GM21619 (cell line): Measurements from ENCODE around the gene STX1A.
"Not testable (repeated sequence)": the region's sequence is repeated elsewhere in the genome, so short reads cannot be mapped to it uniquely, and the experiment has no call there.

Experiments used
- ATAC-seq: cut with Tn5 transposase; IDR thresholded peaks from one replicate; pipeline ENCODE4 v1.9.1; 2021; ENCODE audit not compliant: unreplicated experiment

STX1A gene

DNA sequence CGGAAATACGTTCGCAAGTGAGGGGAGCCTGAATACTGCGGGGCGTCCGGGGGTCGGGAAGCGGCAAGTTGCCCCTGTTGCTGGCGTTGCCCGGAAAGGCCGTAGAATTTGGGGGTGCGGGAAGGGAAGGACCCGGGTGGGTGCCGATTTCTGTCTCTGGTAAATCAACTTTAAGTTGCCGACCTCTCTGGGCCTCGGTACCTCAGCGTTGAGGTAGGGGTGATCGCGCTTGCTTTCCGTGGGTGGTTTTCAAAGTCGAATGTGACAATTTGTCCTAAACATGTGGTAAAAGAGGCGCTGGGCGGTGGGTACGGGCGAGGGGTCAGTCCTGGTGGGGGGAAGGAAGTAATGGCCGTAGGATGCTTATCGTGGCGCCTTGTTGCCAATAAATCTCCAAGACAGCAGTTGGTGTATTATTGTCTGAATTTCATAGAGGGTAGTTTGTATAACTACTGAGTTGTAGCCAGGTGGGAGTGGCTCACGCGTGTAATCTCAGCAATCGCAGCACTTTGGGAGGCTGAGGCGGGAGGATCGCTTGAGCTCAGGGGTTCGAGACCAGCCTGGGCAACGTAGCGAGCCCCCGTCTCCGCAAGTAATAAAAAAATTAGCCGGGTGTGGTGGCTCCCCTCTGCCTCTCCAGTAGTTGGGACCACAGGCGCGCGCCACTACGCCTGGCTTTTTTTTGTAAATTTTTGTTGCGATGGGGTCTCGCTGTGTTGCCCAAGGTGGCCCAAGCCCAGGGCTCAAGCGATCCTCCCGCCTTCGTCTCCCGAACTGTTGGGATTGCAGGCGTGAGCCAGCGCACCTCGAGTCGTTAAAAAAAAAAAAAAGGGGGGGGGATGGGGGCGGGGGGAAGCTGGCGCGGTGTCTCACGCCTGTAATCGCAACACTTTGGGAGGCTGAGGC is 35.4 kb downstream of the STX1A start:
- peak; percentile 14 for ATAC-seq

DNA sequence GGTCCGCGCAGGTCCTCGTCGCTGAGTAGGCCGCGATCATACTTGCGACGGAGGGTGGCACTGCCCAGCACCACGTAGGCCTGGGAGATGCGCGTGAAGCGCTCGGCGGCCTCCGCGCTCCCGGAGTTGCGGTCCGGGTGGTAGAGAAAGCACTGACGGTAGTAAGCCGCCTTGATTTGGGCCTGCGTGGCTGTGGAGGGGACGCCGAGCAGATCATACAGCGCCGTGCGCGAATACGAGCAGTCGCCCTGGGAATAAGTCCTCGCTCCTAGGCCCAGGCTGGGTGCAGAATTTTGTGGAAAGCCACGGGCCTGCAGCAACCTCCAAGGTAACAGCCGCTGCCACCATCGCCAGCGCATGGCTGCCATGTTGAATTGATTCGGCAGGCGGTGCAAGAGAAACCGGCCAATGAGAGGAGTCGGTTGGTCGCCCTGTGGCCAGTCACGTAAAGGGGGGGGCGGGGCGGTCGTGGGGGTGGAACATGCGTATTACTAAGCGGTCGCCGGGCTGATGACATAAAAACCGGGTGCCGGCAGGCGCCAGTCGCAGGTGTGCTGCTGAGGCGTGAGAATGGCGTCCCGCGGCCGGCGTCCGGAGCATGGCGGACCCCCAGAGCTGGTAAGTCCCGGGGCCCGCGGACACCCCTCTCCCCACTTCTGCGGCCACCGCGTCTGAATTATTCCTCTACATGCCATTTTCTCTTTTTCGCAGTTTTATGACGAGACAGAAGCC is 36.2 kb downstream of the STX1A start, which contains the start of the genes BUD23 and DNAJC30:
TSS of gene BUD23 (plus strand) at position 542 of the 732 bp plus-strand sequence. CDS start at position 571, 29 bp downstream.
TSS of gene DNAJC30 (minus strand) at position 398 of the 732 bp plus-strand sequence. CDS start at position 368, 30 bp downstream.
- ATAC-seq: peak; percentile 92

- no peak for ATAC-seq
These were observed 36.8 kb downstream of the STX1A start for GRCh38 chr7:73682745-73683055.

- ATAC-seq: no peak
These were observed 38.4 kb downstream of the STX1A start for GRCh38 chr7:73681031-73681430.

DNA sequence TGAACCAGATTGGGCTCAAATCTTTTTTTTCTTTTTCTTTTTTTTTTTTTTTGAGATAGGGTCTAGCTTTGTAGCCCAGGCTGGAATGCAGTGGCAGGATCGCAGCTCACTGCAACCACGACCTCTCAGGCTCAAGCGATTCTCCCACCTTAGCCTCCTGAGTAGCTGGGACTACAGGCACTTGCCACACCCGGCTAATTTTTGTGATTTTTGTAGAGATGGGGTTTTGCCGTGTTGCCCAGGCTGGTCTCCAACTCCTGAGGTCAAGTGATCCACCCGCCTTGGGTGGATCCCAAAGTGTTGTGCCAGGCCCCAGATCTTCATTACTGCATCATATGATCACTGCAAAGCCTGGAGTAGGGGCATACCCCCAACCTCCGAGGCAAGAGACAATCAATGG is 39.0 kb downstream of the STX1A start:
- no peak for ATAC-seq

- no peak for ATAC-seq
These were observed 39.8 kb downstream of the STX1A start for GRCh38 chr7:73679709-73680108.

- ATAC-seq: no peak
These were observed 40.6 kb downstream of the STX1A start for GRCh38 chr7:73678862-73679261.

GRCh38 chr7:73676062-73676461 is 43.4 kb downstream of the STX1A start:
- ATAC-seq: not testable (repeated sequence)

DNA sequence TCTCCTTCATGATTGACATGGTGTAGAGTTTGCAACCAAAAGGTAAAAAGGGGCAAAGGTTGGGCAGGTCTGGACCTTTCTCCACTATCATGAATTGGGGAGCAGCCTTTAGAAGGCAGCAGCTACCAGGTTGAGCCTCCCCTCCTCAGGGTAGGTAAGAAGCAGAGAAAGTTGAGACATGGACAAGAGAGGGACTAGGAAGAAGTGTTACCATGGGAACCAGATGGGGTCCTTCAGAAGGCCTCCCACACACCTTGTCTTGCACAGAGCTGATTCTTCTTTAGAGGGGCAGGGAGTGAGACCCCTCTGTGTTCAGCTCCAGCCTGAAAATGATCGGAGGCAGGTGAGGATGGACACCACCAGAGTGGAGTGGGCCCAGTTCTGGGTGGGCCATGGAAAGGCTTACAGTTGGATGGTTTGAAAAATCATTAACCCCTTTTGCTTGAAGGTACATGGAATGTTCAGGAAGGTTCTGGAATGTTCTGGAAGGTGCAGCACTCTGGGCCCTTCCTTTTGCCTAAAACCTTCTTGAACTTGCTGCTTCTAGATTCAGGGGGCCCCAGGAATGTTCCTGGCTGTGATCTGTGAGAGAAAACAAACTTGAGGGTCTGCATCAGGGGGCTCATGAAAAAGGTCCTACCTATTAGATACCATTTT is 44.9 kb downstream of the STX1A start:
- ATAC-seq: no peak

DNA sequence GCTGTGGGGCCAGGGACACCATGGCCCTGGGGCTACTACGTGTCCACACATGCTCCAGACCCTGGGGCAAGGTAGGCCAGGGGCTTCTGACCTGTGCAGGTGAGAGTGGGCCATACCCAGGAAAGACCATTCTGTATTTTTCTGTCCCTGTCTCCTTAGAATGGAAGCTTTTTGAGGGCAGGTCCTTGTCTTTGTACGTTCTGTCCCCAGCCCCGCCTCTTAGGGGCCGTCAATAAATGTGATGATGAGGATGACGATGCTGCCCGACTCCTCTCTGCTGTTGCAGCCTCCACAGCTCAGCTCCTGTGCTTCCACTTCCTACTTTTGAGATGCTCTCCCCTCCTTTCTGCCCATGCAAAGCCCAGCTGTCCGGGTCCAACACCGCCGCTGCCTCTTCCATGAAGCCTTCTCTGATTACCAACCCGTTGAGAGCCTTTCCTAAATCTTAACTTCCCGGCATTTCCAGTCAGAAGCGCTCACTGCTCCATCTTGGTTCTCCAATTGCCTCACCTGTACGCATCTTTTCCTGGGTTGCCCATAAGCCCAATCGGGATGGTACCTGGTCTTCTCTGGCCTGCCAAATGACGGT is 47.5 kb downstream of the STX1A start:
- ATAC-seq: no peak

GRCh38 chr7:73671322-73671661 is 48.2 kb downstream of the STX1A start:
- no peak for ATAC-seq

- no peak for ATAC-seq
These were observed 49.5 kb downstream of the STX1A start for GRCh38 chr7:73669858-73670385.

DNA sequence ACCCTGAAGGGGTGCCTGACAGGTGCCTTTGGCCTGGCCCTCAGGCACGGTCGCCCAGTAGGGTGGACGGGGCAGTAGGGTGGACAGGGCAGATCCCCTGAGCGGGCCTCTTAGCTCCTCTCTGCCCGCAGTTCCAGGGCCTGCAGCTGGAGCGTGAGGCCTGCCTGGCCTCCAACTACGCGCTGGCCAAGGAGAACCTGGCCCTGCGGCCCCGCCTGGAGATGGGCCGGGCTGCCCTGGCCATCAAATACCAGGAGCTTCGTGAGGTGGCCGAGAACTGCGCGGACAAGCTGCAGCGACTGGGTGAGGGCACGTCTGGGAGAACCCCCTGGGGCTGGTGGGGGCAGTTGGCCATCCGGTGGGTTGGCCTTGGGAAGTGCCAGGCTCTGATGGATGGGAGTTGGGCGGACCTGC is 50.2 kb downstream of the STX1A start:
- ATAC-seq: no peak

DNA sequence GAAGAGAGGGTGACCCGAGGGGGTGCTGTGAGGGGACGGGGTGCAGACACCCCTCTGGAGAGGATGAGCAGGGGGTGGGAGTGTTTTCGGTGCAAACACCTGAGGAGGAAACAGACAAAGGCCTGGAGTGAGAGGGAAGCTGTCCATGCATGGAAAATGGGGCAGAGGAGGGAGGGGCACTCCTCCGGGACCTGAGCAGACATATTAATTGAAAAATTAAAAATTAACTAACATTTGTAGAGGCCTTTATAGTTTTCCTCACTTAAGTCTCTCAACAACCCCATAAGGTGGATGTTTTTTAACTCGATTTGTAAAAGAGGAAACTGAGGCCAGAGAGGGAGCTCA is 50.6 kb downstream of the STX1A start:
- no peak for ATAC-seq

DNA sequence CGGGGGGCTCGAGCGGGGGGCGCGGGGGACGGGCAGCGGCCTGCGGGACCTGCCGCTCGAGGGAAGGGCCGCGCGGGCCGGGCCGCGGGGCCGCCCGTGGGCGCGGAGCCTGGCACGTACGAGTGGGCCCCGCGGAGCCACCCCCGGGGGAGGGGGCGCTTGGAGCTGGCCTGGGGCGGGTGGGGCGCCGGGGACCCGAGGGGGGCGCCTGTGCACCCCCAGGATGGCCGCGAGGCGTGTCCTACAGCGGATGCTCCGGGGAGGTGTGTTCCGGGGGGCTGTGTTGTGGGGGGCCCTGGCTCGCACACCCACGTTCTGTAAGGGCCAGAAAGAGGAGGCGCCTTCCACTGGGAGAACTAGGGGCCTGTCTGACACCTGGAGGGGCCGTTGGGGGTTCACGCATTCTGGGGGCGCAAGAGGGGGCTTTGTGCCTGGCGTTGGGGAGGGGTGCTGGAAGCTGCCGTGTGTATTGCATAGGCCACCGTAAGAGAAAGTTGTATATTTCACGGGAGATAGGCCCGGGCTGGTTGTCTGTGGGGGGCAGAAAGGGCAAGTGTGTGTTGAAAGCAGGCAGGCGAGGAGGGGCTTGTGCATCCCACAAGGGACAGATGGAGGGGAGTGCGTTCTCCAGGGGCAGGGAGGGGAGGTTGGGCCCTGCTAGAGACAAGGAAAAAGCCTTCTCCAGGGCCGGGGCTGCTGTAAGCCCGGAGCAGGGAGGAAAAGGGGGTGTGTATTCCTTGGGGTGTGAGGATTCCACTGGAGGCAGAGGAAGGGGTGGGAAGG is 51.2 kb downstream of the STX1A start:
- peak; percentile 18 for ATAC-seq

DNA sequence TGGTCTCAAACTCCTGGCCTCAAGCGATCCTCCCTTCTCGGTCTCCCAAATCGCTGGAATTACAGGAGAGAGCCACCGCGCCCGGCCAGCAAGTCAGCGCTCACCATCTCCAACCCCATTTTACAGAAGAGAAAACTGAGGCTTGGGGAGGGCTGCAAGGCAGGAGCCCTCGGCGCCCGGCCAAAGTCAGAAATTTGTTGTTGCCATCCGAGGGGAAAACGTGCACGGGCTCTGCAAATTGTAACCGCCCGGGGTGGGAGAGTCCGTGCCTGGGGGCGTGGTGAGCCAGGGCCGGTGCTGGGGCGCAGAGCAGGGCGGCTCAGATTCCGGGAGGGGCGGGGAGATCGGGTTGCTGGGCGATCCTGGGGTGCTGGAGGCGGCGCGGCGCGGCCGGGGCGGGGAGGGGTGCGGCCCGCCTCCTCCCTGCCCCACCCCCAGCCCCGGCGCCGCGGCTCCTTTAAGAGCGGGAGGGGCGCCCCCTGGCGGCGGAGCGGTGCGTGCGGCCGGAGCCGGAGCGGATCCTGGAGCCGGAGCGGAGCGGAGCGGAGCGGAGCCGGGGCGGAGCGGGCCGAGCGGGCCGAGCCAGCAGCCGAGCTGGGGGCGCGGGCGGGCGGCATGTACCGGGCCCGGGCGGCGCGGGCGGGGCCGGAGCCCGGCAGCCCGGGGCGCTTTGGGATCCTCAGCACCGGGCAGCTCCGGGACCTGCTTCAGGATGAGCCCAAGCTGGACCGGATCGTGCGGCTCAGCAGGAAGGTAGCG is 51.9 kb downstream of the STX1A start, which contains the start of gene VPS37D:
TSS of gene VPS37D (plus strand) at position 488 of the 759 bp plus-strand sequence. CDS start at position 616, 128 bp downstream.
- ATAC-seq: peak; percentile 94

- ATAC-seq: no peak
These were observed 56.4 kb downstream of the STX1A start for GRCh38 chr7:73663033-73663432.

DNA sequence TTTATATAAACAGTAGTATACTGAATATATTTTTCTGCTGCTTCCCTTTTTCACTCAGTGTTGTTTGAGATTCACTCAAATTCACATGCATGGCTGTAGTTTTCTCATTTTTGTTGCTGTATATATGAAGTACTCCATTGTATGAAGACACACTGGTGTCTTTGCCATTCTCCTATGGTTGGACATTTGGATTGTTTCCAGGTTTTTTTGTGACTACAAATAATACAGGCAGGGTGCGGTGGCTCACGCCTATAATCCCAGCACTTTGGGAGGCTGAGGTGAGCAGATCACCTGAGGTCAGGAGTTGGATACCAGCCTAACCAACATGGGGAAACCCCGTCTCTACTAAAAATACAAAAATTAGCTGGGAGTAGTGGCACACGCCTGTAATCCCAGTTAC is 58.9 kb downstream of the STX1A start:
- ATAC-seq: not testable (repeated sequence)

DNA sequence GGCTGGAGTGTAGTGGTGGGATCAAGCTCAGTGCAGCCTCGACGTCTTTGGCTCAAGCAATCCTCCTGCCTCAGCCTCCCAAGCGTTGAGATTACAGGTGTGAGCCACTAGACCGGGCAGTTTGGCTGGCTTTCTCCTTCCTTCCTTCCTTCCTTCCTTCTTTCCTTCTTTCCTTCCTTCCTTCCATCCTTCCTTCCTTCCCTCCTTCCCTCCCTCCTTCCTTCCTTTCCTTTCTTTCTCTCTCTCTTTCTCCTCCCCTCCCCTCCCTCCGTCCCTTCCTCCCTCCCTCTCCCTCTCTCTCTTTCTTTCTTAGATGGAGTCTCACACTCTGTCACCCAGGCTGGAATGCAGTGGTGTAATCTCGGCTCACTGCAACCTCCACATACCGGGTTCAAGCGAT is 59.5 kb downstream of the STX1A start:
- no peak for ATAC-seq
